B cell (primary cell): ENCODE data around the gene SNX19.

Source experiments
- CTCF ChIP-seq: fragments of 200-600 bp; IDR thresholded peaks from one replicate; pipeline ENCODE4 v1.8.0; 2022; ENCODE audit warnings: antibody characterized with exemption, mild to moderate bottlenecking
- EZH2 ChIP-seq: IDR thresholded peaks from 2 replicates; pipeline ENCODE4 v1.6.1; 2012; ENCODE audit warnings: borderline replicate concordance, low read depth, mild to moderate bottlenecking, moderate library complexity, low read length; ENCODE audit not compliant: insufficient read depth, poor library complexity, severe bottlenecking

GRCh38 chr11:130905512-130905911 lies 10.8 kb downstream of the SNX19 start:
- TF ChIP-seq CTCF (no peak), EZH2 (no peak)
